K562 (cell line): ENCODE data around the gene TMEM132C.

Experiments
- ATF2 ChIP-seq: sonication (generic); formaldehyde crosslinking; IDR thresholded peaks from 2 replicates; pipeline ENCODE4 v1.8.1; 2022; ENCODE audit warnings: missing genetic modification reagents
- BCOR ChIP-seq: fragments of 450-650 bp; IDR thresholded peaks from 2 replicates; pipeline ENCODE4 v1.6.1; 2016
- CTCF ChIP-seq, 3 experiments: IDR thresholded peaks in 2 of 3; conservative IDR thresholded peaks in 1 of 3; 2 replicates each; pipeline ENCODE4 v1.5.1; 2011 to 2012; ENCODE audit warnings: low read length in 3 of 3, mild to moderate bottlenecking in 3 of 3, control low read depth in 2 of 3, improper control_type of control experiment in 1 of 3, inconsistent platforms in 1 of 3, low read depth in 1 of 3, mixed read lengths in 1 of 3, moderate library complexity in 1 of 3; ENCODE audit not compliant: insufficient read depth in 2 of 3
- FOXK2 ChIP-seq, 2 experiments: fragments of 450-650 bp; IDR thresholded peaks in 1 of 2; conservative IDR thresholded peaks in 1 of 2; 2 replicates each; pipeline ENCODE4 v1.6.1; 2016; ENCODE audit warnings: low read depth in 2 of 2, mild to moderate bottlenecking in 1 of 2
- IFI16 ChIP-seq: fragments of 250-450 bp; sonication (Bioruptor Pico); IDR thresholded peaks from 2 replicates; pipeline ENCODE4 v2.1.2; 2022; ENCODE audit warnings: mild to moderate bottlenecking, inconsistent platforms
- MAZ ChIP-seq, 2 experiments: fragments of 450-650 bp in 1 of 2; sonication (generic) in 1 of 2; formaldehyde crosslinking; IDR thresholded peaks in 1 of 2; conservative IDR thresholded peaks in 1 of 2; 2 replicates each; pipeline versions ENCODE4 v1.4.0 to v1.5.0; 2020; ENCODE audit warnings: mild to moderate bottlenecking in 1 of 2, missing genetic modification reagents in 1 of 2
- NR2C2 ChIP-seq, 2 experiments: fragments of 200-800 bp in 1 of 2; sonication (Bioruptor generic) in 1 of 2; sonication (generic) in 1 of 2; formaldehyde crosslinking in 1 of 2; IDR thresholded peaks; 2 replicates each; pipeline versions ENCODE4 v1.6.1 to v1.8.0; 2016 to 2022; ENCODE audit warnings: mild to moderate bottlenecking in 1 of 2, missing compliant biosample characterization in 1 of 2, missing genetic modification characterization in 1 of 2, missing genetic modification reagents in 1 of 2
- POLR2A ChIP-seq: fragments of 450-650 bp; conservative IDR thresholded peaks from 2 replicates; pipeline ENCODE4 v1.6.1; 2016
- SMARCC2 ChIP-seq: fragments of 450-650 bp; IDR thresholded peaks from 2 replicates; pipeline ENCODE4 v1.6.1; 2017; ENCODE audit warnings: antibody characterized with exemption, moderate library complexity, mild to moderate bottlenecking, low read depth
- TFAP4 ChIP-seq: sonication (generic); formaldehyde crosslinking; IDR thresholded peaks from 2 replicates; pipeline ENCODE4 v1.8.0; 2022; ENCODE audit warnings: missing genetic modification reagents, mild to moderate bottlenecking, moderate library complexity, borderline replicate concordance
- TGIF2 ChIP-seq: sonication (generic); formaldehyde crosslinking; IDR thresholded peaks from 2 replicates; pipeline ENCODE4 v1.8.1; 2022; ENCODE audit warnings: mild to moderate bottlenecking, missing genetic modification reagents, moderate library complexity
- THAP7 ChIP-seq: fragments of 250-450 bp; sonication (Bioruptor Pico); IDR thresholded peaks from 2 replicates; pipeline ENCODE4 v1.5.0; 2021
- ZBTB9 ChIP-seq: fragments of 450-650 bp; formaldehyde crosslinking; IDR thresholded peaks from 2 replicates; pipeline ENCODE4 v1.4.0; 2020; ENCODE audit warnings: mild to moderate bottlenecking, moderate library complexity
- ZEB2 ChIP-seq: fragments of 450-650 bp; IDR thresholded peaks from 2 replicates; pipeline ENCODE4 v1.6.1; 2016

GRCh38 chr12:128592220-128592744, 325.3 kb downstream of the TMEM132C start:
- TF ChIP-seq CTCF (IDR thresholded peaks at IDR 0.05 in 2 of 3, conservative IDR thresholded peaks at IDR 0.05 in 1 of 3; ENCODE audit: insufficient read depth in 2 of 3, low read depth in 1 of 3, low read length in 3 of 3) (no peak), TGIF2 (CRISPR knock-in tag) (no peak), THAP7 (CRISPR knock-in tag) (no peak), MAZ (CRISPR knock-in tag; conservative IDR thresholded peaks at IDR 0.05 in 1 of 2, IDR thresholded peaks at IDR 0.05 in 1 of 2) (no peak), SMARCC2 (no peak), POLR2A (no peak), ZBTB9 (CRISPR knock-in tag) (no peak), ZEB2 (no peak), FOXK2 (conservative IDR thresholded peaks at IDR 0.05 in 1 of 2, IDR thresholded peaks at IDR 0.05 in 1 of 2; ENCODE audit: low read depth in 2 of 2) (no peak), ATF2 (CRISPR knock-in tag) (no peak), BCOR (no peak), TFAP4 (no peak), IFI16 (CRISPR knock-in tag) (no peak), NR2C2 (CRISPR knock-in tag; IDR thresholded peaks at IDR 0.05) (no peak), NR2C2 (tag; IDR thresholded peaks at IDR 0.05) (no peak)
